OCI-LY7 (cell line): ENCODE data around the gene PRR14.

Experiments
- EZH2phosphoT487 ChIP-seq: fragments of 200-600 bp; sonication (generic); IDR thresholded peaks from 2 replicates; pipeline ENCODE4 v1.6.1; 2018; ENCODE audit warnings: low read depth, borderline replicate concordance, mild to moderate bottlenecking, mixed run types, antibody characterized with exemption, low read length, moderate library complexity, mixed read lengths
- TF ChIP-seq, protein P1 (sequence below): fragments of 200-600 bp; sonication (generic); conservative IDR thresholded peaks from 2 replicates; pipeline ENCODE4 v1.5.1; 2014; ENCODE audit warnings: mild to moderate bottlenecking, antibody characterized with exemption, low read length, moderate library complexity, mixed read lengths

DNA sequence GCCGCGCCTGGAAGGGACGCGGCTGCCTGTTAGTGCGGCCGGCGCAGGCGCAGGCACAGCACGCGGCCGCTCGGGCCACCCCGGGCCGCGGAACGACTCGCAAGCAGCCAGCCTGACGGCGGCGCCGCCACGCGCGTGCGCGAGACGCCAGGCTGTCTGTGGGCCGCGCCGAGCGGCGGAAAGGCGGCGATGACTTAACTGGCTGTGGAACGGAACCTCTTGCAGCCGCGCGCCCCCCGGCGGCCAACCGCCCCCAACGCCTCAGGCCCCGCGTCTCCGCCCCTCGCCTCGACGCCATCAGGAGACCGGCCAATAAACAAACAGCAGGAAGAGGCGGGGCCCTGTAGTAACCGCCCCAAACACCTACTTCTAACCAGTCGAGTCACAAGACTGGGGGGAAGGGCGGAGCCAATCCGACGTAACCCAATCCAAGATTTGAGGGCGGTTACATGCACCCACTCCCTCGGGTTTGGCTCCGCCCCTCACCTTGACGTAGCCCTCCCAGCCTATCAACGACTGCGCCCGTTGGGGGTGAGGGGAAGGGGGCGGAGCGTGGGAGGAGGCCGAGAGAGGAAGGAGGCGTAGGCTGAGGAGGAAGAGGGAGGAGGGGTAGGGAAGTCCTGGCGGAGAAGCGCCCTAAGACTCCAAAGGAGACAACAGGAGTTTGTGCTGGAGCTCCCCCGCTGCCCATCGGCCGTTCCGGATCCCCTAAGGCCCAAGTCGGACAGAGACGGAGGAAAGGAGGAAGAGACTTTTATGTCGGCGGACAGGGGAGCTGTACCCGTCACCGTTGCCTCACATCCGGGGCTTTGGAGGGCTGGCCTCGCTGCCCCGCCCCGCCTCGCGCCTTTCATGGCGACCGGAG is 7.3 kb downstream of the PRR14 start, which contains the start of gene FBRS:
- TF ChIP-seq, protein P1, sequence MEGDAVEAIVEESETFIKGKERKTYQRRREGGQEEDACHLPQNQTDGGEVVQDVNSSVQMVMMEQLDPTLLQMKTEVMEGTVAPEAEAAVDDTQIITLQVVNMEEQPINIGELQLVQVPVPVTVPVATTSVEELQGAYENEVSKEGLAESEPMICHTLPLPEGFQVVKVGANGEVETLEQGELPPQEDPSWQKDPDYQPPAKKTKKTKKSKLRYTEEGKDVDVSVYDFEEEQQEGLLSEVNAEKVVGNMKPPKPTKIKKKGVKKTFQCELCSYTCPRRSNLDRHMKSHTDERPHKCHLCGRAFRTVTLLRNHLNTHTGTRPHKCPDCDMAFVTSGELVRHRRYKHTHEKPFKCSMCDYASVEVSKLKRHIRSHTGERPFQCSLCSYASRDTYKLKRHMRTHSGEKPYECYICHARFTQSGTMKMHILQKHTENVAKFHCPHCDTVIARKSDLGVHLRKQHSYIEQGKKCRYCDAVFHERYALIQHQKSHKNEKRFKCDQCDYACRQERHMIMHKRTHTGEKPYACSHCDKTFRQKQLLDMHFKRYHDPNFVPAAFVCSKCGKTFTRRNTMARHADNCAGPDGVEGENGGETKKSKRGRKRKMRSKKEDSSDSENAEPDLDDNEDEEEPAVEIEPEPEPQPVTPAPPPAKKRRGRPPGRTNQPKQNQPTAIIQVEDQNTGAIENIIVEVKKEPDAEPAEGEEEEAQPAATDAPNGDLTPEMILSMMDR, result peak; percentile 85
- no peak for TF ChIP-seq EZH2phosphoT487
